GM10248 (cell line): ENCODE data around the gene GAREM1.

Experiments used
- CTCF ChIA-PET: fragments of 300-600 bp; sonication (Branson Sonifier 250); formaldehyde crosslinking; extraction: SDS; loops from one replicate; lab custom pipeline; 2021; ENCODE audit warnings: antibody characterized with exemption; lab: Yijun Ruan, JAX
- POLR2A ChIA-PET: fragments of 350-650 bp; sonication (Branson Sonifier 250); formaldehyde crosslinking; extraction: SDS; loops from one replicate; lab custom pipeline; 2020; ENCODE audit warnings: antibody characterized with exemption; lab: Yijun Ruan, JAX
- DNase-seq: peaks from one replicate; pipeline ENCODE4 v3.0.0; 2012; ENCODE audit errors: extremely low spot score
- CTCF ChIP-seq: IDR thresholded peaks from 2 replicates; pipeline ENCODE4 v1.5.1; 2012; ENCODE audit warnings: mild to moderate bottlenecking, low read depth; ENCODE audit errors: extremely low read depth, missing control alignments, control extremely low read depth

The GAREM1 gene

GRCh38 chr18:32328379-32328778 is 142.3 kb downstream of the GAREM1 start:
- TF ChIP-seq CTCF, result no peak
- DNase-seq, result no peak
- CTCF ChIA-PET, result interaction anchor here (1.2 to 1.8 kb wide), 4 partner anchors 10 to 193 kb away, joined by 3 to 5 read pairs (median 4); no protein-coding TSS in a partner anchor
- POLR2A ChIA-PET, result no interaction called here

- TF ChIP-seq CTCF, result no peak
- CTCF ChIA-PET, result no interaction called here
- POLR2A ChIA-PET, result no interaction called here
- no peak for DNase-seq
Measured at GRCh38 chr18:32326450-32327308, 144.0 kb downstream of the GAREM1 start.

- DNase-seq, result no peak
- POLR2A ChIA-PET, result no interaction called here
- CTCF ChIA-PET, result interaction anchor here (1.3 to 2.2 kb wide), 2 partner anchors 14 to 16 kb away, joined by 3 to 6 read pairs; no protein-coding TSS in a partner anchor
- TF ChIP-seq CTCF, result no peak
Measured at GRCh38 chr18:32324181-32324580, 146.5 kb downstream of the GAREM1 start.

- ChIA-PET CTCF (interaction anchor here (2.2 kb wide), 1 partner anchor 12 kb away, joined by 6 read pairs; no protein-coding TSS in a partner anchor), POLR2A (no interaction called here)
- TF ChIP-seq CTCF, result no peak
- no peak for DNase-seq
Measured at GRCh38 chr18:32321826-32322225, 148.9 kb downstream of the GAREM1 start.

- ChIA-PET POLR2A (no interaction called here), CTCF (interaction anchor here (1.6 kb wide), 1 partner anchor 13 kb away, joined by 3 read pairs; no protein-coding TSS in a partner anchor)
- TF ChIP-seq CTCF, result no peak
- no peak for DNase-seq
Measured at GRCh38 chr18:32319084-32319483, 151.6 kb downstream of the GAREM1 start.

GRCh38 chr18:32318581-32318980 is 152.1 kb downstream of the GAREM1 start:
- no peak for DNase-seq
- no peak for TF ChIP-seq CTCF
- POLR2A ChIA-PET, result no interaction called here
- CTCF ChIA-PET, result interaction anchor here (1.6 kb wide), 1 partner anchor 14 kb away, joined by 3 read pairs; no protein-coding TSS in a partner anchor
